HG03066 (cell line): ENCODE data around the gene PMEL.
"Not testable (repeated sequence)": the region's sequence is repeated elsewhere in the genome, so short reads cannot be mapped to it uniquely, and the experiment has no call there.

Source experiments
- ATAC-seq: cut with Tn5 transposase; IDR thresholded peaks from one replicate; pipeline ENCODE4 v1.9.1; 2021; ENCODE audit warnings: low read depth; ENCODE audit not compliant: unreplicated experiment

Gene PMEL

DNA sequence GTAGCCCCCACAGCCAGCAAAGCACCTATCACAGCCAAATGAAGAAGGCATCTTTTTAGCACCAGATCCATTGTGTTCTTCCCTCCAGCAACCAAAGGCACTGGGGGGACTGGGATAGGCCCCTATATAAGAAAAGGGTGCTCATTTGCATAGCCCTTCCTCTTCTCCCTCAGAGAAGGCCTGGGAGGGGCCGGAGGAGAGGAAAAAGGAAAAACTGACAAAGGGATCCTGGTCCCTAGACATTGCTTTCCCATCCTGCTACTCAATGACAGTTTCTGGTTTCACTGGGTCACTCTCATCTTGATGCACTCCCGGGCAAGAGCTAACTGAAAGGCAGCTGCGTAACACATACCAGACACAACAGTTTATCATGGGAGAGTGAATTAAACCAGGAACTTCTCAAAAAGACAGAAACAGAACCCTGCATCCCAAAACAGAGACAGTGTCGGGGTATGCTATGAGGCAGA, at the start of gene PMEL:
PMEL (minus strand) TSS at position 102 of the 467 bp plus-strand sequence; CDS start at position 71, 31 bp downstream.
- ATAC-seq, result no peak

DNA sequence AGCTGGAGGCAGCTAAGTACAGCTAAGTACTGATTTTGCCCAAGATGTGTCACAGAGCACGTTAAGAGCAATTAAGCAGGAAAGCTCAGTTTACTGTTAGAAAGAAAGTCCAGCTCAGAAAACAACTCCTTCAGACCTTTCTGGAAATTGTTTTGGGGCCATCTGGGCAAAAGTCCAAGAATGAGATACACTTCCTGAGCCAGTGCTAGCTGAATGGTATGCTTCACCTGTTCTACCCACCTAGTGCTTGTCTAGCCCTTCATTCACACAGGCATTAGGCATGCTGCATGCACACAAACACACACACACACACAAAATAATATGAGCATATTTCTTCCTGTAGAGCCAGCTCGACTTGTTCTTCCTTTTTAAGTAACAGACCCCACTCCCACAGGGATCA, 48.4 kb upstream of the PMEL start:
- no peak for ATAC-seq

DNA sequence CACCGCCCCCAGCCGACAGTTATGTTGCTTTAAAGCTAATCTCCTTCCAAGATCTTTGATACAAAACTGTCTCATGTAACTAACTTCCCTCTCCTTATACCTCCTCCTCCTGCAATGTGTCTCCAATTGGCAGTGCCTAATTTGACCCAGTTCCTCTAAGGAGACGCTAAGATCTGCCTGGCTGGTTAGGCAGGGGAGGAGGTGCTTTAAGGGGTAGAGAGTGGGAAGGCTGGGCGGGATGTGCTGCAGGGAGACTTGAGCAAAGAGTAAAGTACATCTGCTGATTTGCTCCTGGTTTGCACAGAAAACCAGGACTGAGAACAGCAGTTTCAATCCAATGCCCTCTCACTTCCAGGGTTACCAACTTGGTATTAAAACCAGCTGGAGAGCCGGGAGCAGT, 47.6 kb upstream of the PMEL start:
- no peak for ATAC-seq

DNA sequence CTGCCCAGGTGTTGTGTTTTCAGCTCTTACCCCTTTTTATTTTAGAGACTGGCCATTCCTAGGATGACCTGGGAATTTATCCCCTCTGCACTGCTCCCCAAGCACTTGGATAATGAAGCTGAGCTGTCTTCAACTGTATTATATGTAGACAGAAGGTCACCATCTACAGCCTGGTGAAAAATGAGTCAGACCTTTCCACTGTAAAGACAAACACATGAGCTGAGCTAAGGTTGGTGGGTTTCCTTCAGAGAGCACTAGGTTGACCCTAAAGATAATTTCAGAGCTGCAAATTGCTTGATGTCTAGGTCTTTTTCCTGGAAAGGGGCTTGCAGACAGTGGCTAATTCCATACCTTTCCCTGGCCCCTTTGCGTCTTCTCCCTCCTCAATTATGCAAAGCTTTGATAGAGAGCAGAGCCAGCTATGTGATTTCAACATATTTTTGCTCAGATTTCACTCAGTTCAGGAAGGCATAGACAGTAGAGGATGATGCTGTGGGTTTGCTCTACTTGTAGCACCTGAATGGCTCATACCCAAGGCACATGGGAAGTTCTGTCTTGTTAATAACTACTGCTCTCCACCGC, 45.8 kb upstream of the PMEL start:
- no peak for ATAC-seq

DNA sequence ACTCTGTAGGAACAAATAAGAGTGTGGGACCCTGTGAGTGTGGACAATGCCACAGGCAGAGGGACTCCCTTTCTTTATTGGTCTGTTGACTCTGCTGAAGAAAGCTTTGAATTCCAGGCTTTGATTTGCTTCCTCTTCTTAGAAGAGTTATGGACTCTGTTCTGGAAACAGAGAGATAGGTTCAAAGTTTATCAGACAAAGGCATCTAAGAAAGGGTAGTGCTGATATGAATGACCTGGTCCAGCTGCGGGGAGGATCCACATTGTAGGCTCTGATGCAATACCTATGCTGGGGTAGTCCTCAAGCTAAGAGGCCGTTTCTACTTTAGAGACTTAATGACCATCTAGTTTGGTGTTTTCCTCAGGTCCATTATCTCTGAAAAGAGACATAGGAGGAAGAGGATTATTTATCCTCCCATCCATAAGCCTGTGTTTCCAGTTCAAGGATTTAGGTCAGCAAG, 44.3 kb upstream of the PMEL start:
- no peak for ATAC-seq

DNA sequence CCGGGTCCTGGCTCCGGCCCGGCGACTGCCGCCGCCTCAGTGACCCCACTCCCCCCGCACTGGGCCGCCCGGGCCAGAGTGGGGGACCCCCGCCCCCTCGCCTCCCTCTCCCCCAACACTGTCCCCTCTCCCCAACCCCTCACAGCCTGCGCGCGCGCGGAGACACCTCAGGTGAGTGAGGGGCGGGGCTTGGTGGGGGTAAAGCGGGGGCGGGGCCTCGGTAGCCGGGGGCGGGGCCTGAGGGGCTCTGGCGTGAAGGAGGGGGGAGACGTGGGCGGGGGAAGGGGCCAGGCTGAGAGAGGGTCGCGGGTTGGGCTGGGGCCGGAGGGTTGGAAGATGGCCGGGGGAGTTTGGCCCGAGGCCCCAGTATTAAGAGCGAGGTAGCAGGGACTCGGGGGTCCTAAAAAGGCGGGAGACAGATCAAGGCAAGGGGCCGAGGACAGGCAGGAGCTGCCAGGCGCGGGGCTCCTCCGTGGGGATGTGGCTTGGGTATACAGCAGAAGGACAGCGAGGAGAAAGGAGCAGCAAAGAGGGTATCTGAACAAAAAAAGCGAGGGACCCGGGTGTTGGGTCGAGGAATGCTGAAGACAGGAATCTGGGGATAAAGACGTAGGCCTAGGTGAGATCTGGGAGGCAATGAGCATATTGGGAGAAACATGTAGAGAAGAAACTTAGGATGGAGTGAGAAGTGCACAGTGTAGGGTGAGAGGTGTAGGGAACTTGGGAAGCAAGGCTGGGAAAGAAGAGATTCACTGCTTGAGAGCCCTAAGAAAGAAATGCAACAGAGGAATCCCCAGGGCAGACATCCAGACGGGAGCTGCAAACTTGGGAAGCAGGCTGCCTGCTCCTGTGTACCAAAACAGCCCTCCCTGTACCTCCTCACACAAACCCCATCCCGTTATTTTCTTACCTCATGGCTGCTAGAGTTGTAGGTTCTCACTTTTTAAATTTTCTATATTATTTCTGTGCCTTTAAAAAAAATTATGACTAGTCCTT, 42.0 kb upstream of the PMEL start:
- ATAC-seq, result no peak

DNA sequence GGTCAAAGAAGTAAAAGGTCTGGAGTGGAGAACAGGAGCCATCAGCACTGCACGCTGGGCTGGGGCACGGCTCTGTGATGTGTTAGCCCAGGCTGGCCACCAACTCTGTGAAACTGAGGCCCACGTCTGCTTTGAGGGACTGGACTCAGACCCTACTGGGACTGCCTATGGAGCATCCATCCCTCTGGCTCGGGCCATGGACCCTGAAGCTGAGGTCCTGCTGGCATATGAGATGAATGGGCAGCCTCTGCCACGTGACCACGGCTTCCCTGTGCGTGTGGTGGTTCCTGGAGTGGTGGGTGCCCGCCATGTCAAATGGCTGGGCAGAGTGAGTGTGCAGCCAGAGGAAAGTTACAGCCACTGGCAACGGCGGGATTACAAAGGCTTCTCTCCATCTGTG, 38.4 kb upstream of the PMEL start:
- ATAC-seq, result no peak

DNA sequence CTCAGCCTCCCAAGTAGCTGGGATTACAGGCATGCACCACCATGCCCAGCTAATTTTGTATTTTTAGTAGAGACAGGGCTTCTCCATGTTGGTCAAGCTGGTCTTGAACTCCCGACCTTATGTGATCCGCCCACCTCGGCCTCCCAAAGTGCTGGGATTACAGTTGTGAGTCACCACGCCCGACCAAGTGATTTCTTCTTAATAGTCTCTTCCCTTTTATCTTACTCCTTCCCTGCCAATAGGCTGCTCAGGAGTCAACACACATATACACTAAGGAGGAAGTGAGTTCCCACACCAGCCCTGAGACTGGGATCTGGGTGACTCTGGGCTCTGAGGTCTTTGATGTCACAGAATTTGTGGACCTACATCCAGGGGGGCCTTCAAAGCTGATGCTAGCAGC, 37.5 kb upstream of the PMEL start:
- ATAC-seq, result not testable (repeated sequence)

DNA sequence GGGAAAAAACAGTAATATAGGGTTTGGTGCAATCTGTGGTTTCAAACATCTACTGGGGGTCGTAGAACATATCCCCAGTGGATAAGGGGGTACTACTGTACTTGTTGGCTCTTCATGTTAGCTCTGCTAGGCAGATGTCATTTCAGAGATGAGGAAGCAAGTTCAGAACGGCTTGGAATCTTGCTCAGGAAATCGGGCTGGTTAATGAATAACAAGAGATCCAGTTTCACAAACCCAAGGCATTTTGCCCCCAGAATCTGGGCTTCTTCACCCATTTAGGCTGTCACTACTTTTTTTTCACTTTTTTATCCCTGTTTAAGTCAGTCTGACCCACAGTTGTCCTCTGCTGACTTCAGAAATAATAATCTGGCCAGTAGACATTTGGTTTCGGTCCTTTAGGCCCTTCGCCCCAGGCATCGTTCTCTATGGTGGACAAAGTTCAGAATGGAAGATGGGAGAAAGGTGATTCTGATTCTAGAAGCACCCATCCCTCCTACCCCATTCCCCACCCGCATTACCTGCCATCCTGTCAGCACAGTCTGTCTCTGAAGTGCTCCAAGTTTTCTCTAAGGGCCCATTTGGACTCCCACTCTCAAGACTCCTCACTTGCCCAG, 35.8 kb upstream of the PMEL start:
- no peak for ATAC-seq

DNA sequence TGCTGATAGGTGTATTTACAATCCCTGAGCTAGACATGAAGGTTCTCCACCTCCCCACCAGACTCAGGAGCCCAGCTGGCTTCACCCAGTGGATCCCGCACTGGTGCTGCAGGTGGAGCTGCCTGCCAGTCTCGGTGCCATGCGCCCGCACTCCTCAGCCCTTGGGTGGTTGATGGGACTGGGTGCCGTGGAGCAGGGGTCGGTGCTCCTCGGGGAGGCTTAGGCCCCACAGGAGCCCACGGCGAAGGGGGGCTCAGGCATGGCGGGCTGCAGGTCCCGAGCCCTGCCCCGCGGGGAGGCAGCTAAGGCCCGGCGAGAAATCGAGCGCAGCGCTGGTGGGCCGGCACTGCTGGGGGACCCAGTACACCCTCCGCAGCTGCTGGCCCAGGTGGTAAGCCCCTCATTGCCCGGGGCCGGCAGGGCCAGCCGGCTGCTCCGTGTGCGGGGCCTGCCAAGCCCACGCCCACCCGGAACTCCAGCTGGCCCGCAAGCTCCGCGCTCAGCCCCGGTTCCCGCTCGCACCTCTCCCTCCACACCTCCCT, 34.2 kb upstream of the PMEL start:
- ATAC-seq, result not testable (repeated sequence)

DNA sequence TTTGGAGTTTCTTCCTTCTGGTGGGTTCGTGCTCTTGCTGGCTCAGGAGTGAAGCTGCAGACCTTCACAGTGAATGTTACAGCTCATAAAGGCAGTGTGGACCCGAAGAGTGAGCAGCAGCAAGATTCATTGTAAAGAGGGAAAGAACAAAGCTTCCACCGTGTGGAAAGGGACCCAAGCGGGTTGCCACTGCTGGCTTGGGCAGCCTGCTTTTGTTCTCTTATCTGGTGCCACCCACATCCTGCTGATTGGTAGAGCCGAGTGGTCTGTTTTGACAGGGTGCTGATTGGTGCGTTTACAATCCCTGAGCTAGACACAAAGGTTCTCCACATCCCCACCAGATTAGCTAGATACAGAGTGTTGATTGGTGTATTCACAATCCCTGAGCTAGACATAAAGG, 33.7 kb upstream of the PMEL start:
- ATAC-seq, result not testable (repeated sequence)

DNA sequence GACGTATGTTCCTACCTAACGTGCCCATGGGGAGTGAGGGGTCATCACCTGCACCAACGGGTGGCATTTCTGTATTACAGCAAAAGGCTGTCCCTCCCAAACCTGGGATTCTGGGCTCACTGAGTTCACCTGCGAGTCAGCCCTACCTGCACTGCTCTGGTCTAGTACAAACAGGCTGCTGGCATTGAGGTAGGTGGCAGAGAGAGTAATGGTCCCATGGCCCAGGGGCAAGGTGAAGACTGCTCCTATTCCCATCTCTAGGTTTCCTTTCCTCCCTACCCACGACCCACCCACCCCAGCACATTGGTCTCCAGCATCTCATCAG, 31.7 kb upstream of the PMEL start:
- ATAC-seq, result no peak

DNA sequence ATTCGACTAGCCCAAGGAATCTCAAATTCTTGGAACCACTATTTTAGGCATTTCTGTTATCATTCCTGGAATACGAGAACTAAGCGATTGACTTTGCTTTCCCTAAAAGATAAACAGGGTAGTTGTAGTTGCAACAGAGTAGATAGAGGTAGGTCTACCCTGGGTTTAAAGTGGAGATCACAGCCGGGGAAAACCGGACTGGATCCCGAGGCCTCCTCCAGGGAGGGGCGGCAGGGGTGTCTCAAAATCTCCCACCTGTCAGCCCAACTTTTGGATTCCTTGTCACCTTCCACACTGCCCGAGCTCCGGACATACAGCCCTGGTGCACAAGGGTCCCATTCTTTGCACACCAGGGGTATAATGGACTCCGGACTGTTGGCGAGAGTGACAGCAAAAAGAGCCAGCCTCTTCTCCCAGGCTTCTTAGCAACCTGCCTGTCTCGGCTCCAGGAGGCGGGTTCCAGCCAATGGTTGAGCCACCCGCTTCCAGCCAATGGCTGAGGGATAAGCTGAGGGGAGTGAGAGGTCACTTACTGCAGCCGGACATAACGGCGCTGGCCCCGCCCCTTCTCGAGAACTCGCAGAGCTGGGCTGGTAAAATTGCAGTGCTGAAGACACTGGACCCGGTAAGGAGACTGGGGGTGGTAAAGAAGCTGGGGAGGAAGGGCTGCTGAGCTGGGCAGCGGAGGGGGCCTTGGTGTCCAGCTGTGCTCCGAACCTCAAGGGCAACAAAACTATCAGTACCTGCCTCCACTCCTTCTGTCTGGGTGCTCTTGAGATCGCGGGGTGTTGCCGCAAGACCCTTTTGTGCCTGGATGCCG, 31.1 kb upstream of the PMEL start, which contains the start of gene SUOX:
SUOX (plus strand) TSS at position 562 of the 820 bp plus-strand sequence. CDS start 4,946 bp downstream, outside the sequence.
- ATAC-seq, result peak; percentile 96

DNA sequence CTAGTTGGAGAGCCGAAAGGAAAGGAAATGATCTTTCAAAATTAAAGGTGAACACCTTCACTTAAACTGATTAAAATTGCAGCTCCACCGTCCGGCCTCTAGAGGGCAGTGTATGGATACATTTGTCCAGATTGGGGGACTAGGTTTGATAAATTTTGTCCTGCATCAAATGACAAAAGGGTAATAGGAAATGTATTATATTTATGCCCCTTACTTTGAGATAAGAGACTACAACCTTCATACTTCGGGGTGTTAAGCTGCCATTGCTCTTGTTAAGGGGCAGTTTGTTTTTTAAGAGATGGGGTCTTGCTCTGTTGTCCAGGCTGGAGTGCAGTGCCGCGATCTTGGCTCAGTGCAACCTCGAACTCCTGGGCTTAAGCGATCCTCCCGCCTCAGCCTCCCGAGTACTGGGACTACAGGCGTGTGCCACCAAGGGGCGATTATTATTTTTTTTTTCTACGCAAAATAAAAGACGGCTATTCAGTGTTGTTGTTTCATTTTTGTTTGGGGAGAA, 30.4 kb upstream of the PMEL start:
- ATAC-seq, result no peak

DNA sequence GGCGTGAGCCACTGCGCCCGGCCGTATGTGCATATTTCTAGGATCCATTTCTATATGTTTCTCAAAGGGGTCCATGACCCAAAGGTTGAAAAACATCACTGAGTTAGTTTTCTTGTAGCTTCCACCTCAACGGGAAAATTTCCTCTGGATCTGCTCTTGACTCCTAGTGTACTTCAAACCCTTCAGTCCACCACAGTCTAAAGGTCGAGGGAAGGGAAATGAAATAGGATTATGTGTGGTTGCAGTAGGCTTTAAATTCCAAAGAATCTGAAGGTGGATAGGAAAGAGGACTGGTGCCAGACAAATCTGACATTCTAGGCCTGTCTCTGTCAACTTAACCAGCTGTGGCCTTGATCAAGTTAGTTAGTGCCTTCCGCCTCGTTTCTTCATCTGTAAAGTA, 29.5 kb upstream of the PMEL start:
- no peak for ATAC-seq

DNA sequence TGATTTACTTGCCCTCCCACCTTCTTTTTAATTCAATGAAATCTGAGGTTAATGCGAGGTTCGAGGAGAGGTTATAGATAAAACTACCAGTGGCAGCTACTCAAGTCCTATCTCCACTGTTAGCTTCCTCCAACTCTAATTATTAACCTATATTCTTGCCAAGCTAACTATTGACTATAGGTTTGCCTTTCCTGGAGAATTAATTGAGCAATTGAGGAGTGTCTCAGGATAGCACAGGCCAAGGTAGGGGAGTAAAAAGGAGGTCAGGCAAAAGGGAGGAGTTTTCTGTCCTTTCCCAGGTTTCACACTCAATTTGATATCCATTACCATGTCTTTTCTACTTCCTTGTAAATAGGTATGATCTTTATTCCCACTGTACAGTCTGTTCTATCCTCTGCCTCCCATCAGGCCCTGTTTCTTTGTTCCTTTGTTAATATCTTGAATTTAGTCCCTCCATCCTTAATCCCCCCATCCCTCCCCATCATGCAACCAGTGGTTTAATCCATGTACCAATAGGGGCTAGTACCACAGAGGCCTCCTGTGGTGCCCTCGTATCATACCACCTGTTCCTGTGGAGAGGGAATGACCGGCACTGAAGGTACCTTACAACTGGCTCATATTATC, 27.5 kb upstream of the PMEL start:
- no peak for ATAC-seq

DNA sequence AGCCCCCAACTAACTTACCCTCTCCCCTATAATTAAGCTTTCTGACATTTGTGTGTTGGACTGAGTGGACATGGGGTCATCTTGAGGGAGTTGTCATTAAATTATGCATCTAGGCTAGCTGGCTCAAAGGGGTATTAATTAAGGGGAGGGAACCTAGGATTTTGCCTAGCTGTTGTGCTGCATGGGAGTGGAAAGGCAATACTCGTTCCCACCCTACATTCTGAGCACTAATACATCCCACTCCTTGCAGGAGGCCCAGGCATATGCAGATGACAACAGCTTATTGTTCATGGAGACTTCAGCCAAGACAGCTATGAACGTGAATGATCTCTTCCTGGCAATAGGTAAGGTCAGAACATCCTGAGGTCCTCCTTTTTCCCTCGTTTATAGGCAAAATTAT, 25.3 kb upstream of the PMEL start:
- ATAC-seq, result no peak

DNA sequence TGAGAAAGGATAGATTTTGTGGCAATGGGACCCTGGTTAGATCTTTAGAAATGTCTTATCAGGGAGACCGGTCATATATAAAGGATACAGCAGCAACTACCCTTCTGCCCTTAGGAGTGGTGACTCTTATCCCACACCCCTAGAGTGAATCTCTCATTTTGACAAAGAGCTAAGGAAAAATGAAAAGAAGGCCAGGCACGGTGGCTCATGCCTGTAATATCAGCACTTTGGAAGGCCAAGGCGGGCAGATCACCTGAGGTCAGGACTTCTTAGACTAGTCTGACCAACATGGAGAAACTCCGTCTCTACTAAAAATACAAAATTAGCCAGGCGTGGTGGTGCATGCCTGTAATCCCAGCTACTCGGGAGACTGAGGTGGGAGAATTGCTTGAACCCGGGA, 20.1 kb upstream of the PMEL start:
- not testable (repeated sequence) for ATAC-seq

DNA sequence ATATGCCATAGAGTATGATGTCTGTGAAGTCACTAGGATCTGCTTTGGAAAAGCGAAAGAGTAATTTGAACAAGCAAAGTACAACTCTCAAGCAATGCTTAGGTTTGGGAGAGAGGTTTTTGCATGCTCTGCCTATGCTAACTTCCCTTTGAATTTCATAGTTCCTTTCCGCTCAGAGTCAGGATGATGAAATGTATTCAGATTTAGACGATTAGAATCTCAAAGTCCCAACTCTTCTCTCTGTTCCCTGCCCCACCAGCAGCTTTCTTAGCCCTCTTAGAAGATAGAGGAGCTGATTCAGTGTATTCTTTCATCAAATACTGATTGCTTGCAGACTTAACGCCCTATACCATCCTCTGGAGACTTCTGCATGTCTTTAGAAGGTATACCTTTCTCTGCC, 19.5 kb upstream of the PMEL start:
- no peak for ATAC-seq

DNA sequence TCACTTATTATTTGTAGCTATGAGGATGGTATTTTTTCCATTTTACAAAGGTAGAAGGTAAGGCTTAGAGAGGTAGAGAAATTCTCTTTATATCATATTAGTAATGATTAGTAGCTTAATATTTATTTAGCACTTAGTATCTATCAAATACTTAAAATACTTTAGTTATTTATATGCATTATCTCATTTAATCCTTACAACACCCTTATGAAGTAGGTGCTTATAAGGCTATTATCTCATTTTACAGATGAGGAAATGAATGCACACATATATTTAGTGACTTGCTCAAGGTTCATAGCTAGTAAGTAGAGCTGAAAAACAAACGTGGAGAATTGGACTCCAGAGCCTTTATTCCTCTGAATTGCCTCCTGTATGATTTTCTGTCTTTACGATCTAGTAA, 19.0 kb upstream of the PMEL start:
- no peak for ATAC-seq
